RWPE1 (cell line): Measurements from ENCODE around the gene RPP14.

ENCODE experiments used
- CTCF ChIA-PET: fragments of 350-600 bp; sonication (Branson Sonifier 250); formaldehyde crosslinking; extraction: SDS; loops from one replicate; lab custom pipeline; 2021; lab: Yijun Ruan, JAX
- POLR2A ChIA-PET: fragments of 400-600 bp; formaldehyde crosslinking; extraction: SDS; loops from one replicate; lab custom pipeline; 2020; ENCODE audit warnings: antibody characterized with exemption; ENCODE audit not compliant: low non-redundant PET; lab: Yijun Ruan, JAX
- DNase-seq: peaks from one replicate; pipeline ENCODE4 v3.0.0; 2012; ENCODE audit warnings: low spot score
- H3K27ac ChIP-seq: fragments of 450-650 bp; 2 replicates; pipeline ENCODE4 v1.5.1; 2017
- CTCF ChIP-seq: fragments of 450-650 bp; conservative IDR thresholded peaks from 2 replicates; pipeline ENCODE4 v1.5.1; 2017; ENCODE audit warnings: low read depth, mild to moderate bottlenecking

The RPP14 gene

GRCh38 chr3:58357402-58357801 lies 51.4 kb downstream of the RPP14 start:
- POLR2A ChIA-PET, result no interaction called here
- no peak overlapping the region for H3K27ac ChIP-seq

GRCh38 chr3:58358092-58358491 lies 52.0 kb downstream of the RPP14 start:
- no peak for TF ChIP-seq CTCF
- H3K27ac ChIP-seq, result no peak overlapping the region
- ChIA-PET CTCF (no interaction called here), POLR2A (no interaction called here)
- DNase-seq, result no peak

More at GRCh38 chr3:58357402-58357801, 51.4 kb downstream of the RPP14 start:
- no peak for DNase-seq
- no peak for TF ChIP-seq CTCF
- CTCF ChIA-PET, result no interaction called here

GRCh38 chr3:58358808-58359207 lies 52.8 kb downstream of the RPP14 start:
- DNase-seq, result no peak
- ChIA-PET CTCF (no interaction called here), POLR2A (no interaction called here)
- H3K27ac ChIP-seq, result no peak overlapping the region
- no peak for TF ChIP-seq CTCF

- TF ChIP-seq CTCF, result no peak
- POLR2A ChIA-PET, result no interaction called here
- DNase-seq, result no peak
- CTCF ChIA-PET, result no interaction called here
- H3K27ac ChIP-seq, result no peak overlapping the region
Measured at GRCh38 chr3:58359621-58360020, 53.6 kb downstream of the RPP14 start.

- no peak overlapping the region for H3K27ac ChIP-seq
- DNase-seq, result no peak
- no peak for TF ChIP-seq CTCF
- ChIA-PET CTCF (no interaction called here), POLR2A (no interaction called here)
Measured at GRCh38 chr3:58361866-58362265, 55.8 kb downstream of the RPP14 start.

- no peak for DNase-seq
- ChIA-PET CTCF (interaction anchor here (0.6 kb wide), 1 partner anchor 214 kb away, joined by 4 read pairs; no protein-coding TSS in a partner anchor), POLR2A (no interaction called here)
- no peak for TF ChIP-seq CTCF
- H3K27ac ChIP-seq, result no peak overlapping the region
Measured at GRCh38 chr3:58366699-58367098, 60.7 kb downstream of the RPP14 start.

- CTCF ChIA-PET, result no interaction called here
- no peak overlapping the region for H3K27ac ChIP-seq
- DNase-seq, result no peak
- no peak for TF ChIP-seq CTCF
- POLR2A ChIA-PET, result no interaction called here
Measured at GRCh38 chr3:58369038-58369437, 63.0 kb downstream of the RPP14 start.
